GM04504 (cell line): ENCODE results near the gene INPP5A.
"Not testable (repeated sequence)": the region's sequence is repeated elsewhere in the genome, so short reads cannot be mapped to it uniquely, and the experiment has no call there.

Experiments used
- DNase-seq: peaks from one replicate; pipeline ENCODE4 v3.0.0-alpha.2; 2012; ENCODE audit warnings: low read depth

The INPP5A gene

GRCh38 chr10:132696204-132696603 is 158.6 kb downstream of the INPP5A start:
- DNase-seq: no peak

DNA sequence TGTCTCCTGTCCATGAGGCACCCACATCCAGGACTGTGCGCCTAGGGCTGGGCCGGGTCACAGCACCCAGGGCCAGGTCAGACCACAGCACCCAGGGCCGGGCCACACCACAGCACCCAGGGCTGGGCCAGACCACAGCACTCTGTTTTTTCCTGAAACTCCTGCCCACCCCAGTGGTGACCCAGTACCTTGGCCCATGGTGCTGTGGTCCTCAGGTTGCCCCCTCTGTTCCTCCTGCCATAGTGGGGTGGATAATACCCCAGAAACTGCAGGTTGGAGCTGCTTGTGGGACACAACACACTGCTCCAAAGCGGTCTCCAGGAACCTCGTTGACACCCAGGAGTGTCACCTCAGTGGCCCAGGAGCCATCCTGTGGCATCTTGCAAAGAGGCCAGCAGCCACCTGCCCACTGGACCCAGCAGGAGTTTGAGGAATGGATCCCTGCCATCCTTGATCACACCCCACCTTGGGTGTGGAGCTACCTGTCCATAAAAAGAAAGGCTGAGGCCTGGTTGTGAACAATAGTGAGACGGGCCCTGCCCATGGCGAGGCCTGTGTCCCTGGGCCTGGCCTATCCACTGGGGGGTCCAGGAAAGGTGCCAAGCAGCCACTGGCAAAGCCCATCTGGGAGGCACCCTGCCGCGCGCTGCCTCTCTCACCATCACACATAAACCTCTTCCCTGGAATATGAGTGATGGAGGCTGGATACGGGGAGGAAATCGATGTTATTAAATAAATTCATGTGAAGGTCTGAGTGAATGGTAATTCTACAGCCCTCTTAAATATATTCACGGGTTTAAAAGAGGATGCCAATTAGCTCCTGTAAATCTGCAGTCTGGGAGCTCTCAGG is 159.4 kb downstream of the INPP5A start:
- no peak for DNase-seq

DNA sequence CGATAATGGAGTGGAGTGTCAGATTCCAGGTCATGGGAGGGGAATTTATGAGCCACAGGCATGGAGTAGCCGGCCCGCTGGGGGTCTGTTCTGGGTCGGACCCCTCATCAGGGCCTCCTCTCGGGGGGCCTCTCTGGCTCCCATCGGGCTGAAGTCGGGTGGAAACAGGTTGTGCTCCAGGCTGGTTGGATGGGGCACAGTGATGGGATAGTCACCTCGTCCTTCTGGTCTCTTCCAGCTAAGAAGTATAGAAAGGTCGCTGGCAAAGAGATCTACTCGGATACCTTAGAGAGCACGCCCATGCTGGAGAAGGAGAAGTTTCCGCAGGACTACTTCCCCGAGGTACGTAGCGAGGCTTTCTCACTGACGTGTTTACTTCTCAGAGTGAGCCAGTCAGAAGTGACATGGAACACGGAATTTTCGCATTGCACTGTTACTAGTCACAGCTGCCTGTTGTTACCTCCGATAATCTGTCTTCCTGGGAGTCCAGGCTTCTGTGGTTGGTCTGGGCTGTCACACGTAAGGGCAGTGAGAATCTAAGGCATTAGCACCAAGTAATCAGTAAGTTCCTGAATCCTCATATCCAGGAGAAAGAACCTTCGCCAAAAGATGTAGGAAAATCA is 160.1 kb downstream of the INPP5A start:
- no peak for DNase-seq

DNA sequence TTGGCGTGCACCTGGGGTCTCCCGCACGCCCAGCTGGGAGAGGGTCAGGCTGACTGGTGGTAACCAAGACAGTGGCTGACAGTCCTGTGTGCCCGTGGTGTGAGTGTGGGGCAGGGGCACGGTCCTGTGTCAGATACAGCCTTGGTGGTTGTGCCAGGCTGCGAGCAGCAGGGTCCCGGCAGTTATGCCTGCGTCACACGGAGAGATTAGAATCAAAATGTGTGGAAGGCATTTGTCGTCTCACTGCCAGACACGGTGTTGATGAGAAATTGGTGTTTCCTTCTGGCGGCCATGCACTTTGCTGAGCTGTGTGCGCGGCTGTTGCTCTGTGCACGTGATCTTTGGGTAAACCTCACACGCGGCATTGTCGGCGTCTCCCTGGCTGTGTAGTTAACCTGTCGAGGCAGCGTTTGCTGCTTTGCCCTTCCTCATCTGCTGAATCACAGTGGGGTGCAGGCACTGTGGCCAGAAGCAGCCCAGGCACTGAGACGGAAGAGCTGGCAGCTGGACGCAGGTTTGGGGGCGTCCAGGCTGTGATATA is 160.7 kb downstream of the INPP5A start:
- DNase-seq: no peak

GRCh38 chr10:132698761-132699391 is 161.3 kb downstream of the INPP5A start:
- no peak for DNase-seq

DNA sequence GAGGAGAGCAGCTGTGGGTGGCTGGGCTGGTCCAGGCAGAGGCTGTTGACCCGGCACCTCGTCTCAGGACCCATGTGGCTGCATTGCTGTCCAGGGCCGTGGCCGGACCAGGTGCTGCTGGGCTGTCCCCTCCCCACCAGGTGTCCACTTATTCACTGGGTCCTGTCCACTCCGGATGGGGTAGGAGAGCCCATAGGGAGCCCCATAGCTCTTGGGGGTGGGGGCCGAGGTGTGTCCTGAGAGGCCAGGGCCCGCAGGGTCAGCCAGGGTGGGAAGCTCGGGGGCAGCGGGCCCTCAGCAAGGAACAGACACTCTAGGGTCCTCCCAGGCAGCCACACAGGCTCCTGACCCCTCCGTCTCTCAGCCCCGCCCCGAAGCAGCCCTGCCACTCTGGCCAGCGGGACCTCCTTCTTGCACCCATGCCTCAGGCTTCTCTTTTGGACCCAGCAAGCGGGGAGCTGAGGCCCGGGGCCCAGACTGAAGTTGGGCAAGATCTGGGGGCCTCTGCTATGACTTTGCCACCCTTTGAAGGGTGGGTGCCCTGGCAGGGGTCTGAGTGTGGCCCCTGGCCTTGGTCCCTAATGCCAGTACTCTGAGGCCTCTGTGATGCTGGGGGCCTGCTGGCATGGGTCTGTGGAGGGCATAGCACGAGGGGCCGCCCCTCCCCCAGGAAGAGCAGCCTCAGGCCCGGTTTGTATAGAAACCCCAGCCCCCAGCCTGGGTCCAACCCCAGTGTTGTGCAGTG is 162.0 kb downstream of the INPP5A start:
- DNase-seq: no peak

GRCh38 chr10:132700156-132701098 is 162.8 kb downstream of the INPP5A start:
- peak; percentile 12 for DNase-seq

- DNase-seq: no peak
Observed at GRCh38 chr10:132701099-132701845, 163.7 kb downstream of the INPP5A start.

DNA sequence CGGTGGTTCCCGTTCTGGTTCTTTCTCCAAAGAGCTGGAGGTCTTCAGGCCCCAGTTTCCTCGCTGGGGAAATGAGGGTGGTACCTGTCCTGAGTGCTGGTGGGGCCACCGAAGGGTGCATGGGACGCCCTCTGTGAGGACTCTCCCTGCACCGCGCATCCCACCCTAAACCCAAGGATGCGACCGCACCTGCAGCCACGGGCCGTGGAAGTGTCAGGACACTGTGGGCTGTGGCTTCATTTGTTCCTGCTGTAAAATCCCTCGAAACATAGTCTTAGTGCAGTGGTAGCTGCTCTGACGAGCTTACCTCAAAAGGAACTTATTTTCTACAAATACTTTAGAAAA is 164.2 kb downstream of the INPP5A start:
- DNase-seq: no peak

- DNase-seq: no peak
Observed at GRCh38 chr10:132702601-132703418, 165.2 kb downstream of the INPP5A start.

- DNase-seq: no peak
Observed at GRCh38 chr10:132703419-132704007, 165.9 kb downstream of the INPP5A start.

DNA sequence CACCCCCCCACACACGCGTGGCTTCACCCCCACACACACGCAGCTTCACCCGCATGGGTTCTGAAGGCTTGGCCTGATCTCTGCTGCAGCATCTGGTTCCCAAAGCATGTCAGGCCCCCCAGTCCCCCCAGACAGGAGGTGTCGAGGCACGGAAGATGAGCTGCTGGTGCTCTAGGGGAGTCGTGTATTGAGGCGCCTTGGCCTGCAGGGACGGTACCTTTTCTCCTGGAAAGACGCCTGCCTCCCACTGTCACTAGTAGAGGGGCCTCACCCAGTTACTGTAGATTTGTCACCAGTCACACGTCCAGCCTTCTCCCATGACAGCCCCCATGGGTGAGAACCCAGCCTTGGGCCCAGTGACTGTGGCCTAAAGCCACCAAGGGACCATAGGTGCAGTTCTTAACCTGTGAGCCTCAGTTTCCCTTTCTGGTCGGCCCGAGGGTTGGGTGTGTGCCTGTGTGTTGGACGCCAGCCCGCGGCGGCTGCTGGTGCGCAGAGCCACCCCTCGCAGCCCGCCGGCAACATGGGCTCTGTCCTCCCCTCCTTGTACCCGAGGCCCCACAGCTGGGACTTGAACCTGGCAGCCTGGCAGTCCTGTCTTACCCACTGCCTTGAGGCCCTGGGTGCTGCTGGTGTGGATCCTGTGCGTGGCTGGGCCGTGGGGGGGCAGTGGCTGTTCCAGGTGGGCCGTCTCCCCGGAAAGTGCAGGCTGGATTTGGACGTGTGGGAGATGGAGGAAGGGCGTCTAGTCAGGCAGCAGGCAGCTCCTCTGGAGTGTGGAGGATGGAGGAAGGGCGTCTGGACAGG is 166.6 kb downstream of the INPP5A start:
- DNase-seq: no peak

- DNase-seq: not testable (repeated sequence)
Observed at GRCh38 chr10:132704815-132705064, 167.2 kb downstream of the INPP5A start.

GRCh38 chr10:132705173-132705572 is 167.6 kb downstream of the INPP5A start:
- no peak for DNase-seq

GRCh38 chr10:132705943-132706342 is 168.4 kb downstream of the INPP5A start:
- no peak for DNase-seq

DNA sequence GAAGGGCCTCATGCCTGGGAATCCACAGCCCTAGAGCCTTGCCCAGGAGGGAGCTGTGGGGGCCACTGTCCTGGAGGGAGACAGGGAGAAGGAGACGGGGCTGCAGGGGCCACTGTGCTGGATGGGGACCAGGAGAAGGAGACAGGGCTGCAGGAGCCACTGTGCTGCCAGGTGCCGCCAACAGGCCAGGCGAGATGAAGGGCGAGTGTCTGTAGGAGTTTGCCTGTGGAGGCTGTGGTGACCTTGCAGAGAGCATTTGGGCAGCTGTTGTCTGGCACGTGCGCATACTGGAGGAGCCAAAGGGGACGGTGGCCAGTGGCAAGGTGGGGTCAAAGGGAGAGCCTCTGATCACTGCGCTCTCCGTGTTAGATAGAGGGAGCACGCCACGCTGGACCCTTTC is 169.1 kb downstream of the INPP5A start:
- DNase-seq: no peak

- no peak for DNase-seq
Observed at GRCh38 chr10:132707121-132707775, 169.7 kb downstream of the INPP5A start.

DNA sequence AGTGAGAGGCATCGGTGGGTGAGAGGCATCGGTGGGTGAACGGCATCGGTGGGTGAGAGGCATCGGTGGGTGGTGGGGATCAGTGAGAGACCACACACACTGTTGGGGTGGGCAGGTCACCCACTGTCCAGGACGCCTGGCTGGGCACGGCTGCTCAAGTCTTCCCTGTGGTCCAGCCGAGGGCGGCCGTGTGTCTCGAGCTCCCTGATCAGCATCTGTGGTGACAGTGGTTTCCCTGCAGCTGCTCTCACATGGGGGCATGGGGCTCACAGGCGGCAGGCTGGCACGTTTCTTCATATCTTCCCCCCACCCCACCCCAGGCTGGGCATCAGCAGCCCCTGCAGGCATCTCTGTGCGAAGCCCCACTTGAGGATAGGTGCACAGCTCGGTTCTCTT is 170.2 kb downstream of the INPP5A start:
- DNase-seq: no peak
